Astrocyte (in vitro differentiated cells and primary cell): ENCODE data around the gene SUN3. TPM values are rescaled to one million over a fixed set of nuclear protein-coding genes. Genes with fewer than 3 reads are reported as not detected.
A peak's percentile ranks its signal among the peaks of the same experiment; 100 is the strongest.
"Not testable (repeated sequence)": the region's sequence is repeated elsewhere in the genome, so short reads cannot be mapped to it uniquely, and the experiment has no call there.

Experiments used
- DNase-seq: peaks from one replicate; pipeline ENCODE4 v3.0.0-alpha.2; 2010; ENCODE audit warnings: low read depth
- FAIRE-seq: peaks from 2 replicates; lab custom pipeline; 2011; peaks lifted over from hg19 to GRCh38; lab: Jason Lieb, UNC
- H2AFZ ChIP-seq: 2 replicates; pipeline ENCODE4 v1.6.0; 2012; ENCODE audit warnings: low read depth, low read length, inconsistent platforms
- H3K27ac ChIP-seq: 2 replicates; pipeline ENCODE4 v1.5.1; 2011; ENCODE audit warnings: low read depth, low read length, inconsistent platforms
- H3K27me3 ChIP-seq: 2 replicates; pipeline ENCODE4 v1.6.0; 2011; ENCODE audit warnings: low read length, inconsistent platforms; ENCODE audit not compliant: insufficient read depth
- H3K36me3 ChIP-seq: 2 replicates; pipeline ENCODE4 v1.5.1; 2011; ENCODE audit warnings: low read length, inconsistent platforms; ENCODE audit not compliant: insufficient read depth
- H3K4me1 ChIP-seq: 2 replicates; pipeline ENCODE4 v1.5.1; 2011; ENCODE audit warnings: low read length, inconsistent platforms; ENCODE audit not compliant: insufficient read depth
- H3K4me2 ChIP-seq: 2 replicates; pipeline ENCODE4 v1.6.0; 2012; ENCODE audit warnings: low read length, inconsistent platforms
- H3K4me3 ChIP-seq: 2 replicates; pipeline ENCODE4 v1.5.1; 2011; ENCODE audit warnings: low read depth, mild to moderate bottlenecking, low read length, inconsistent platforms; ENCODE audit not compliant: insufficient read depth
- H3K79me2 ChIP-seq: 2 replicates; pipeline ENCODE4 v1.6.0; 2012; ENCODE audit warnings: mild to moderate bottlenecking, low read length, inconsistent platforms; ENCODE audit not compliant: insufficient read depth
- H3K9ac ChIP-seq: 2 replicates; pipeline ENCODE4 v1.6.0; 2012; ENCODE audit warnings: mild to moderate bottlenecking, low read length, inconsistent platforms
- H3K9me3 ChIP-seq: 2 replicates; pipeline ENCODE4 v1.5.1; 2012; ENCODE audit warnings: low read depth, mild to moderate bottlenecking, low read length, inconsistent platforms; ENCODE audit not compliant: insufficient read depth
- H4K20me1 ChIP-seq: 2 replicates; pipeline ENCODE4 v1.6.0; 2012; ENCODE audit warnings: low read length, inconsistent platforms; ENCODE audit not compliant: insufficient read depth
- H3K27ac Mint-ChIP-seq: one replicate; pipeline ENCODE4 v1.8.0; 2021; ENCODE audit warnings: mild to moderate bottlenecking, mixed read lengths; ENCODE audit not compliant: unreplicated experiment
- H3K27me3 Mint-ChIP-seq: one replicate; pipeline ENCODE4 v1.8.0; 2021; ENCODE audit warnings: low read depth, mixed read lengths; ENCODE audit not compliant: unreplicated experiment
- H3K36me3 Mint-ChIP-seq: one replicate; pipeline ENCODE4 v1.8.0; 2021; ENCODE audit warnings: low read depth, mixed read lengths; ENCODE audit not compliant: unreplicated experiment
- H3K4me1 Mint-ChIP-seq: one replicate; pipeline ENCODE4 v1.8.0; 2021; ENCODE audit warnings: low read depth, mixed read lengths; ENCODE audit not compliant: unreplicated experiment
- H3K4me3 Mint-ChIP-seq: one replicate; pipeline ENCODE4 v1.8.0; 2021; ENCODE audit warnings: mild to moderate bottlenecking, moderate library complexity, mixed read lengths; ENCODE audit not compliant: unreplicated experiment
- H3K9me3 Mint-ChIP-seq: one replicate; pipeline ENCODE4 v1.8.0; 2021; ENCODE audit warnings: mild to moderate bottlenecking, mixed read lengths; ENCODE audit not compliant: unreplicated experiment
- EZH2 ChIP-seq: IDR thresholded peaks from 2 replicates; pipeline ENCODE4 v1.6.1; 2012; ENCODE audit warnings: mild to moderate bottlenecking, low read length, inconsistent platforms; ENCODE audit not compliant: insufficient read depth
- total RNA-seq: library from RNA; stranded (reverse); gene quantifications from 2 replicates; pipeline ENCODE4 v1.2.1, GENCODE V29; 2021
- TF ChIP-seq, protein P1 (sequence below): IDR thresholded peaks from 2 replicates; pipeline ENCODE4 v1.5.1; 2011; ENCODE audit warnings: low read depth, mild to moderate bottlenecking, inconsistent platforms, low read length, moderate library complexity; ENCODE audit not compliant: insufficient read depth

Gene SUN3
- total RNA-seq, 1 donor from 2014 or later = not detected

DNA sequence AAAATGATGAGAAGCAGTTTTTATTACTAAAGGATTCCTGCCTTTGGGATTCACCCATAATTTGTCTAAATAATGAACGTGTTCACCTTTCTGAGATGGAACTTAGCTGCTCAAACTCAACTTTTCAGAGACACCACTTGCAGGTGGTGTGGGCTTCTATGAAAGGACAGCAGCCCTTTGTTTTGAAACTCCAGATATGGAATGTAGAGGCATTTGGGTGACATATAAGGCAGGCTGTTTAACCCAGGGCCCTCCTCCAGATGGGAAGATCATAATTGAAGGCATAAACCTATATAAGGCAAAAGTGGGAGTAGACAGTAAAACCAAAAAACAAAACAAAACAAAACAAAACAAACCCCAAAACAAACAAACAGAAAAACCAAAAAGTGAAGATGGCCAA, 37.6 kb downstream of the SUN3 start:
- Histone ChIP-seq H3K27ac (no peak overlapping the region), H3K79me2 (no peaks in the 10 kb centered on the region), H3K36me3 (no peaks in the 10 kb centered on the region), H3K9me3 (no peaks in the 10 kb centered on the region), H3K4me3 (peak overlapping the region; percentile 73), H4K20me1 (no peaks in the 10 kb centered on the region), H3K27me3 (no peaks in the 10 kb centered on the region), H2AFZ (peak overlapping the region; percentile 96), H3K4me1 (peaks cover 7% of the 10 kb centered on the region), H3K9ac (peak overlapping the region; percentile 62), H3K4me2 (peak overlapping the region; percentile 97)
- TF ChIP-seq, protein P1, sequence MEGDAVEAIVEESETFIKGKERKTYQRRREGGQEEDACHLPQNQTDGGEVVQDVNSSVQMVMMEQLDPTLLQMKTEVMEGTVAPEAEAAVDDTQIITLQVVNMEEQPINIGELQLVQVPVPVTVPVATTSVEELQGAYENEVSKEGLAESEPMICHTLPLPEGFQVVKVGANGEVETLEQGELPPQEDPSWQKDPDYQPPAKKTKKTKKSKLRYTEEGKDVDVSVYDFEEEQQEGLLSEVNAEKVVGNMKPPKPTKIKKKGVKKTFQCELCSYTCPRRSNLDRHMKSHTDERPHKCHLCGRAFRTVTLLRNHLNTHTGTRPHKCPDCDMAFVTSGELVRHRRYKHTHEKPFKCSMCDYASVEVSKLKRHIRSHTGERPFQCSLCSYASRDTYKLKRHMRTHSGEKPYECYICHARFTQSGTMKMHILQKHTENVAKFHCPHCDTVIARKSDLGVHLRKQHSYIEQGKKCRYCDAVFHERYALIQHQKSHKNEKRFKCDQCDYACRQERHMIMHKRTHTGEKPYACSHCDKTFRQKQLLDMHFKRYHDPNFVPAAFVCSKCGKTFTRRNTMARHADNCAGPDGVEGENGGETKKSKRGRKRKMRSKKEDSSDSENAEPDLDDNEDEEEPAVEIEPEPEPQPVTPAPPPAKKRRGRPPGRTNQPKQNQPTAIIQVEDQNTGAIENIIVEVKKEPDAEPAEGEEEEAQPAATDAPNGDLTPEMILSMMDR = no peak
- TF ChIP-seq EZH2 = no peak
- Mint-ChIP-seq H3K9me3 (peaks cover 2% of the 10 kb centered on the region), H3K27me3 (no peaks in the 10 kb centered on the region), H3K4me1 (peaks cover 8% of the 10 kb centered on the region), H3K4me3 (peak overlapping the region; percentile 34), H3K27ac (no peak overlapping the region), H3K36me3 (peaks cover 1% of the 10 kb centered on the region)
- DNase-seq = no peak
- no peak for FAIRE-seq

DNA sequence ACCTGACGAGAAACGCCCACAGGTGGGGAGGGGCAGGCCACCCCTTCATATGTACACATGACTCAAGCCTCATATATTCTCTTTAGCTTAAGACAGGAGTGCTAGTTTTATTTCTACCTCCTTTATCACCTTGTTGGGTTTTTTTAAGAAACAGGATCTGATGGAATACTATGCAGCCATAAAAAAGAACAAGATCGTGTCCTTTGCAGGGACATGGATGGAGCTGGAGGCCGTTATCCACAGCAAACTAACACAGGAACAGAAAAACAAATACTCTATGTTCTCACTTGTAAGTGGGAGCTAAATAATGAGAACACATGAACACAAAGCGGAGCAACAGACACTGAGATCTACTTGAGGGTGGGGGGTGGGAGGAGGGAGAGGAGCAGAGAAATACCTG, 38.3 kb downstream of the SUN3 start:
- Mint-ChIP-seq H3K9me3 (peaks cover 2% of the 10 kb centered on the region), H3K27me3 (no peaks in the 10 kb centered on the region), H3K4me1 (peaks cover 8% of the 10 kb centered on the region), H3K36me3 (peaks cover 1% of the 10 kb centered on the region), H3K27ac (no peak overlapping the region), H3K4me3 (no peak overlapping the region)
- Histone ChIP-seq H3K36me3 (no peaks in the 10 kb centered on the region), H3K27me3 (no peaks in the 10 kb centered on the region), H3K4me3 (no peak overlapping the region), H3K79me2 (no peaks in the 10 kb centered on the region), H3K4me1 (peaks cover 7% of the 10 kb centered on the region), H3K4me2 (no peak overlapping the region), H3K9me3 (no peaks in the 10 kb centered on the region), H4K20me1 (no peaks in the 10 kb centered on the region), H3K27ac (no peak overlapping the region), H2AFZ (no peak overlapping the region), H3K9ac (no peak overlapping the region)
- DNase-seq = no peak
- FAIRE-seq = no peak
- TF ChIP-seq EZH2 = no peak
- TF ChIP-seq, protein P1 = no peak

DNA sequence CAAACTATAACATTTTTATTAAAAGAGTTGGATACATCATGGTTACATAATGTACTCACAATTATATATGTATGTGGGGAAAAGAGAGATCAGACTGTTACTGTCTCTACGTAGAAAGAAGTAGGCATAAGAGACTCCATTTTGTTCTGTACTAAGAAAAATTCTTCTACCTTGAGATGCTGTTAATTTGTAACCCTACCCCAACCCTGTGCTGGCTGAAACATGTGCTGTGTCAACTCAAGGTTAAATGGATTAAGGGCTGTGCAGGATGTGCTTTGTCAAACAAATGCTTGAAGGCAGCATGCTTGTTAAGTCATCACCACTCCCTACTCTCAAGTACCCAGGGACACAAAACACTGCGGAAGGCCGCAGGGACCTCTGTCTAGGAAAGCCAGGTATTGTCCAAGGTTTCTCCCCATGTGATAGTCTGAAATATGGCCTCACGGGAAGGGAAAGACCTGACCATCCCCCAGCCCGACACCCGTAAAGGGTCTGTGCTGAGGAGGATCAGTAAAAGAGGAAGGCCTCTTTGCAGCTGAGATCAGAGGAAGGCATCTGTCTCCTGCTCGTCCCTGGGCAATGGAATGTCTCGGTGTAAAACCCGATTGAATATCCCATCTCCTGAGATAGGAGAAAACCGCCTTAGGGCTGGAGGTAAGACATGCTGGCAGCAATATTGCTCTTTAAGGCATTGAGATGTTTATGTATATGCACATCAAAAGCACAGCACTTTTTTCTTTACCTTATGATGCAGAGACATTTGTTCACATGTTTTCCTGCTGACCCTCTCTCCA, 39.1 kb downstream of the SUN3 start:
- not testable (repeated sequence) for H3K9me3 Mint-ChIP-seq, H3K4me2 ChIP-seq, H3K4me1 ChIP-seq, DNase-seq, H3K4me3 Mint-ChIP-seq, H3K27ac Mint-ChIP-seq, H3K36me3 ChIP-seq, H3K9ac ChIP-seq, H3K79me2 ChIP-seq, H3K9me3 ChIP-seq, FAIRE-seq, H3K27ac ChIP-seq, H2AFZ ChIP-seq, H3K27me3 ChIP-seq, H4K20me1 ChIP-seq, H3K4me1 Mint-ChIP-seq, H3K36me3 Mint-ChIP-seq, H3K27me3 Mint-ChIP-seq, H3K4me3 ChIP-seq
